HepG2 (cell line): Measurements from ENCODE around the gene ADGRV1. TPM values are rescaled to one million over a fixed set of nuclear protein-coding genes. Genes with fewer than 3 reads are reported as not detected.

Source experiments
- AKAP8 ChIP-seq: sonication (generic); formaldehyde crosslinking; IDR thresholded peaks from 2 replicates; pipeline ENCODE4 v1.5.1; 2020; ENCODE audit warnings: mild to moderate bottlenecking, missing genetic modification reagents
- KMT2B ChIP-seq: IDR thresholded peaks from 2 replicates; pipeline ENCODE4 v1.6.1; 2016; ENCODE audit warnings: missing genetic modification reagents, missing compliant biosample characterization
- MAF1 ChIP-seq: sonication (generic); formaldehyde crosslinking; IDR thresholded peaks from 2 replicates; pipeline ENCODE4 v1.5.0; 2020; ENCODE audit warnings: missing genetic modification reagents, borderline replicate concordance
- MXI1 ChIP-seq: IDR thresholded peaks from 3 replicates; pipeline ENCODE4 v1.6.1; 2012; ENCODE audit warnings: low read depth, low read length, inconsistent platforms, borderline replicate concordance
- U2AF2 ChIP-seq: fragments of 200-400 bp; formaldehyde crosslinking; IDR thresholded peaks from 2 replicates; pipeline ENCODE4 v1.6.1; 2017; ENCODE audit warnings: low read depth, mild to moderate bottlenecking, low read length
- ZNF839 ChIP-seq: sonication (generic); formaldehyde crosslinking; IDR thresholded peaks from 2 replicates; pipeline ENCODE4 v1.4.0; 2020; ENCODE audit warnings: missing genetic modification reagents, mild to moderate bottlenecking, borderline replicate concordance
- polyA plus RNA-seq, 8 experiments: library from polyadenylated mRNA; depleted of rRNA in 3 of 8; stranded (reverse) in 7 of 8; unstranded in 1 of 8; fragments of >200 nt; fragmentation: Illumina TruSeq in 4 of 8; extraction: Trizol in 4 of 8; gene quantifications; 2 replicates each; pipeline versions ENCODE4 v1.2.1 to v1.2.3, GENCODE V29; 2011 to 2016; ENCODE audit warnings: low read depth in 4 of 8, missing spikeins in 1 of 8, mixed read lengths in 1 of 8; ENCODE audit not compliant: insufficient read depth in 1 of 8
- total RNA-seq, 5 experiments: library from RNA; depleted of rRNA; stranded (reverse); fragments of >200 nt; fragmentation: Illumina TruSeq; extraction: Trizol; gene quantifications; 2 replicates each; pipeline ENCODE4 v1.2.3, GENCODE V29; 2016; ENCODE audit warnings: low read depth in 1 of 5
- TF ChIP-seq, protein P1 (sequence below): IDR thresholded peaks from 2 replicates; pipeline ENCODE4 v1.6.1; 2016; ENCODE audit warnings: low read depth, missing genetic modification reagents, missing compliant biosample characterization
- TF ChIP-seq, protein P2 (sequence below): IDR thresholded peaks from 2 replicates; pipeline ENCODE4 v1.6.1; 2016

ADGRV1 gene
- total and polyA plus RNA-seq, 2 of the 13 experiments (the other 11 are each of a cell fraction or from before 2014, with no cell fraction given), result 1.7 to 3.9 TPM

DNA sequence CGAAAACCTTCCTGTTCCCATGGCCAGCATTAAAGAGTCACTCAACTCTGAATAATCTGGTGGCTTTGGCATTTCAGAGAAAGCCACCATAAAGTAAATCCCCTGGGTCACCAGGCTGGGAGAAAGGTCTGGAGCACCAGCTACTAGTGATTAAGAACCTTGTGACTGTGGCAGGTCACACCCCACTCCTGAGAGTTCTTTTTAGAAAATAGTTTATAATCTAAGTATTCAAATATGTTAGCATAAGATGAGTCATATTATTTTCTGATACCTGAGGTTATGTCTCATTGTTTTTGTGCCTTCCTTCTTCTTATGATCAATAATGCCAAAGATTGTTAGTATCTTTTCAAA lies 472.8 kb downstream of the ADGRV1 start (continued):
- TF ChIP-seq, protein P1, sequence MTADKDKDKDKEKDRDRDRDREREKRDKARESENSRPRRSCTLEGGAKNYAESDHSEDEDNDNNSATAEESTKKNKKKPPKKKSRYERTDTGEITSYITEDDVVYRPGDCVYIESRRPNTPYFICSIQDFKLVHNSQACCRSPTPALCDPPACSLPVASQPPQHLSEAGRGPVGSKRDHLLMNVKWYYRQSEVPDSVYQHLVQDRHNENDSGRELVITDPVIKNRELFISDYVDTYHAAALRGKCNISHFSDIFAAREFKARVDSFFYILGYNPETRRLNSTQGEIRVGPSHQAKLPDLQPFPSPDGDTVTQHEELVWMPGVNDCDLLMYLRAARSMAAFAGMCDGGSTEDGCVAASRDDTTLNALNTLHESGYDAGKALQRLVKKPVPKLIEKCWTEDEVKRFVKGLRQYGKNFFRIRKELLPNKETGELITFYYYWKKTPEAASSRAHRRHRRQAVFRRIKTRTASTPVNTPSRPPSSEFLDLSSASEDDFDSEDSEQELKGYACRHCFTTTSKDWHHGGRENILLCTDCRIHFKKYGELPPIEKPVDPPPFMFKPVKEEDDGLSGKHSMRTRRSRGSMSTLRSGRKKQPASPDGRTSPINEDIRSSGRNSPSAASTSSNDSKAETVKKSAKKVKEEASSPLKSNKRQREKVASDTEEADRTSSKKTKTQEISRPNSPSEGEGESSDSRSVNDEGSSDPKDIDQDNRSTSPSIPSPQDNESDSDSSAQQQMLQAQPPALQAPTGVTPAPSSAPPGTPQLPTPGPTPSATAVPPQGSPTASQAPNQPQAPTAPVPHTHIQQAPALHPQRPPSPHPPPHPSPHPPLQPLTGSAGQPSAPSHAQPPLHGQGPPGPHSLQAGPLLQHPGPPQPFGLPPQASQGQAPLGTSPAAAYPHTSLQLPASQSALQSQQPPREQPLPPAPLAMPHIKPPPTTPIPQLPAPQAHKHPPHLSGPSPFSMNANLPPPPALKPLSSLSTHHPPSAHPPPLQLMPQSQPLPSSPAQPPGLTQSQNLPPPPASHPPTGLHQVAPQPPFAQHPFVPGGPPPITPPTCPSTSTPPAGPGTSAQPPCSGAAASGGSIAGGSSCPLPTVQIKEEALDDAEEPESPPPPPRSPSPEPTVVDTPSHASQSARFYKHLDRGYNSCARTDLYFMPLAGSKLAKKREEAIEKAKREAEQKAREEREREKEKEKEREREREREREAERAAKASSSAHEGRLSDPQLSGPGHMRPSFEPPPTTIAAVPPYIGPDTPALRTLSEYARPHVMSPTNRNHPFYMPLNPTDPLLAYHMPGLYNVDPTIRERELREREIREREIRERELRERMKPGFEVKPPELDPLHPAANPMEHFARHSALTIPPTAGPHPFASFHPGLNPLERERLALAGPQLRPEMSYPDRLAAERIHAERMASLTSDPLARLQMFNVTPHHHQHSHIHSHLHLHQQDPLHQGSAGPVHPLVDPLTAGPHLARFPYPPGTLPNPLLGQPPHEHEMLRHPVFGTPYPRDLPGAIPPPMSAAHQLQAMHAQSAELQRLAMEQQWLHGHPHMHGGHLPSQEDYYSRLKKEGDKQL (CRISPR knock-in tag), result no peak
- TF ChIP-seq, protein P2, sequence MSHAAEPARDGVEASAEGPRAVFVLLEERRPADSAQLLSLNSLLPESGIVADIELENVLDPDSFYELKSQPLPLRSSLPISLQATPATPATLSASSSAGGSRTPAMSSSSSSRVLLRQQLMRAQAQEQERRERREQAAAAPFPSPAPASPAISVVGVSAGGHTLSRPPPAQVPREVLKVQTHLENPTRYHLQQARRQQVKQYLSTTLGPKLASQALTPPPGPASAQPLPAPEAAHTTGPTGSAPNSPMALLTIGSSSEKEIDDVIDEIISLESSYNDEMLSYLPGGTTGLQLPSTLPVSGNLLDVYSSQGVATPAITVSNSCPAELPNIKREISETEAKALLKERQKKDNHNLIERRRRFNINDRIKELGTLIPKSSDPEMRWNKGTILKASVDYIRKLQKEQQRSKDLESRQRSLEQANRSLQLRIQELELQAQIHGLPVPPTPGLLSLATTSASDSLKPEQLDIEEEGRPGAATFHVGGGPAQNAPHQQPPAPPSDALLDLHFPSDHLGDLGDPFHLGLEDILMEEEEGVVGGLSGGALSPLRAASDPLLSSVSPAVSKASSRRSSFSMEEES, result no peak
- TF ChIP-seq KMT2B (CRISPR knock-in tag) (no peak), U2AF2 (no peak), MXI1 (no peak), MAF1 (CRISPR knock-in tag) (no peak), ZNF839 (CRISPR knock-in tag) (no peak), AKAP8 (CRISPR knock-in tag) (no peak)
